Stimulated activated CD8-positive, alpha-beta memory T cell treated with anti-CD3 and anti-CD28 coated beads, Interleukin-4, amount 100 ng/mL, for 1 hour (primary cell): ENCODE measurements around the gene JMJD1C.
"Not testable (repeated sequence)": the region's sequence is repeated elsewhere in the genome, so short reads cannot be mapped to it uniquely, and the experiment has no call there.

ENCODE experiments used
- DNase-seq, 2 donors: peaks; one replicate each; pipeline ENCODE4 v3.0.0-alpha.2; 2020; ENCODE audit warnings: low read depth in 2 of 2, low spot score in 1 of 2

JMJD1C gene

GRCh38 chr10:63410633-63411032 is 55.1 kb downstream of the JMJD1C start:
- DNase-seq = no peak

- no peak for DNase-seq
Observed at GRCh38 chr10:63409465-63410027, 56.2 kb downstream of the JMJD1C start.

- DNase-seq = no peak
Observed at GRCh38 chr10:63407136-63407662, 58.6 kb downstream of the JMJD1C start.

DNA sequence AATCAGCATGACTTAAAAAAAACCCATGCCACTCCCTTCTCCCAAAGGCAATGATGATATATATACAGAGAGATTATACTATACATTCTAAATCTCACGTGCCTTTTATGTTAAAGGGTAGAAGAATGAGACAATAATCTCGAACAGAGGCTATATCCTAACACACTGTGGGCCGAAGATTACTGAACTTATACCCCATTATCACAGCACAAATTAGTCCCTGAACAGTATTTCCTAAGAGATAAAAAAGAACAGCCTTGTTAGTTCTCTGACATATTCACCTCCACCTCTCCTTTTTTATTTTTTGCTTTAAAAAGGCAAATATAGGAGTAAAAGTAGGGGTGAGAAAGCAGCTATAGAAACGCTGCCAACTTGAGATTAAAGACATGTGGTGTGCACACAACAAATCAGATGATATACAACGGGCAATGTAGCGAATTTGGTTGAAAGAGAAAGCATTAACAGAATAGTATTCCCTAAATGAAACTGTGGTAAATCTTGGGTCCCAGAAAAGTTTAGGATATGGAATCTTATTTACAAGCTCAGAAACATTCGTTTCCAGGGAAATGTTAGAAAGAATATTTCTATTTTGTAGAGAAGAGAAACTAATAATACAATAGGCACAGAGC is 69.5 kb downstream of the JMJD1C start:
- no peak for DNase-seq

GRCh38 chr10:63393050-63393449 is 72.7 kb downstream of the JMJD1C start:
- no peak for DNase-seq

DNA sequence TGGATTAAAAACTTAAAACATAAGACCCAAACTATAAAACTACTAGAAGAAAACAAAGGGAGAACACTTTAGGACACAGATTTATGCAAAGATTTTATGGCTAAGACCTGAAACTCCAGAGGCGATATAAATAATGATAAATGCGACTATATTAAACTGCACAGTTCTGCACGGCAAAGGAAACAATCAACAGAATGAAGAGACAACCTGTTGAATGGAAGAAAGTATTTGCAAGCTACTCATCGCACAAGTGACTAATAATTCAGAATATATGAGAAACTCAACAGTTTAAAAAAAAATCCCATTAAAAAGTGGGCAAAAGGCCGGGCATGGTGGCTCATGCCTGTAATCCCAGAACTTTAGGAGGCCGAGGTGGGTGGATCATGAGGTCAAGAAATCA is 73.6 kb downstream of the JMJD1C start:
- DNase-seq = no peak

GRCh38 chr10:63391812-63392211 is 74.0 kb downstream of the JMJD1C start:
- no peak for DNase-seq

- no peak for DNase-seq
Observed at GRCh38 chr10:63390521-63390920, 75.3 kb downstream of the JMJD1C start.

GRCh38 chr10:63388421-63389031 is 77.3 kb downstream of the JMJD1C start:
- DNase-seq = no peak

DNA sequence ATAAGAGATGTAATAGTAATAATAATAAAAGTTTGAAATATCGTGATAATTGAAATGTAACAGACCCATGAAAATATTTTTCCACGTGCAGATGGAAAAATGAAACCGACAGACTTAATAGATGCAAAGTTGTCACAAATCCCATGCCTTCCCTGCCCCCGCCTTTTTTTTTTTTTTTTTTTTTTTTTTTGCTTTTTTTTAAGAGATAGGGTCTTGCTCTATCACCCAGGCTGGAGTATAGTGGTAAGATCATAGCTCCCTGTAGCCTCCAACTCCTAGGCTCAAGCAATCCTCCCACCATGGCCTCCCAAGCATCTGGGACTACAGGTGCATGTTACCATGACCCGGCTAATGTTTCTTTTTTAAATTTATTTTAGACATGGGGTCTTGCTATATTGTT is 80.5 kb downstream of the JMJD1C start:
- no peak for DNase-seq

GRCh38 chr10:63384675-63385074 is 81.1 kb downstream of the JMJD1C start:
- no peak for DNase-seq

DNA sequence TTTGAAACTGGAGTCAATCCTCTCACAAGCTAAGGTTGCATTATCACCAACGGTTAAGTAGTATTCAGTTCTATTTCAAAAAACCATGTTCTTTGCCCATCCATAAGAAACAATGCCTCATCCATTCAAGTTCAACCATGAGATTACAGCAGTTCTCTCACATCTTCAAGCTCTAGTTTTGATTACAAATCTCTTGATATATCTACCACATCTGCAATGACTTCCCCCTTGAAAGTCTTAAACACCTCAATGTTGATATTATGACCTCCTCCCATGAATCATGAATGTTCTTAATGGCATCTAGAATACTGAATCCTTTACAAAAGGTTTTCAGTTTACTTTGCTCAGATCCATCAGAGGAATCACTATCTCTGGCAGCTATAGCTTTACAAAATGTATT is 81.8 kb downstream of the JMJD1C start:
- DNase-seq = no peak

DNA sequence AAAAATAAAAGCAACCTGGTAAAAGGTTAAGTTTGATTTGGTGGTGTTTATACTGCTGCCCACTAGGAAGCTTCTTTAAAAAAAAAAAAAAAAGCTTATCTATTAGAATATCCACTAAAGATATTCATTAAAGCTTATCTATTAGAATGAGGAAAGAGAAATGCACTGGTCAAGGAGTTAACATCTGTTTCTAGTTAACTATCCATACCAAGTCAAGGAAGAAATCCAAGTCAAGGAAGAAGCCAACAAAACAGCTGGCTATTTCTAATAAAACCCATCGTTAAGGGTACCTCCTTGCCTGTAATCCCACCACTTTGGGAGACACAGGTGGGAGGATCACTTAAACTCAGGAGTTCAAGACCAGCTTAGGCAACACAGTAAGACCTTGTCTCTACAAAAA is 82.6 kb downstream of the JMJD1C start:
- no peak for DNase-seq

GRCh38 chr10:63382066-63382465 is 83.7 kb downstream of the JMJD1C start:
- DNase-seq = no peak

DNA sequence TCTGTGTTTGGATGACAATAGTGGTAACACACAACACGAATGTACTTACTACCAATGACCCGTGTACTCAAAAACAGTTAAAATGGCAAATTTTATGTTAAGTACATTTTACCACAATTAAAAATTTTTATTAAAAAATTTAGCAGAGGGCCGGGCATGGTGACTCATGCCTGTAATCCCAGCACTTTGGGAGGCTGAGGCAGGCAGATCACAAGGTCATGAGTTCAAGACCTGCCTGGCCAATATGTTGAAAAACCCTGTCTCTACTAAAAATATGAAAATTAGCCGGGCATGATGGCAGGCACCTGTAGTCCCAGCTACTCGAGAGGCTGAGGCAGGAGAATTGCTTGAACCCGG is 88.5 kb downstream of the JMJD1C start:
- DNase-seq = not testable (repeated sequence)

GRCh38 chr10:63376560-63377304 is 89.0 kb downstream of the JMJD1C start:
- no peak for DNase-seq

DNA sequence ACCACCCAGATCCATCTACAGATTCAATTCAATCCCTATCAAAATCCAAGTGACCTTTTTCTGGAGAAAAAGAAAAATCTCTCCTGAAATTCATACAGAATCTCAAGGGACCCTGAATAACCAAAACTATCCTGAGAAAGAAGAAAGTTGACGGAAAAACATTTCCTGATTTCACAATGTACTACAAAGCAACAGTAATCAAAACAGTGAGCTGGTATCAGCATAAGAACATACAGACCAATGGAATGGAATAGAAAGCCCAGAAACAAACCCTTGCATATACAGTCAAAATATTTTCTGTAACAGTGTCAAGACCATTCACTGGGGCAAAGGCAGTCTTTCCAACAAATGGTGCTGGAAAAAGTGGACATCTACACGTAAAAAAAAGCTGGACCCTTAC is 89.9 kb downstream of the JMJD1C start:
- DNase-seq = no peak

- DNase-seq = no peak
Observed at GRCh38 chr10:63375458-63375857, 90.3 kb downstream of the JMJD1C start.

DNA sequence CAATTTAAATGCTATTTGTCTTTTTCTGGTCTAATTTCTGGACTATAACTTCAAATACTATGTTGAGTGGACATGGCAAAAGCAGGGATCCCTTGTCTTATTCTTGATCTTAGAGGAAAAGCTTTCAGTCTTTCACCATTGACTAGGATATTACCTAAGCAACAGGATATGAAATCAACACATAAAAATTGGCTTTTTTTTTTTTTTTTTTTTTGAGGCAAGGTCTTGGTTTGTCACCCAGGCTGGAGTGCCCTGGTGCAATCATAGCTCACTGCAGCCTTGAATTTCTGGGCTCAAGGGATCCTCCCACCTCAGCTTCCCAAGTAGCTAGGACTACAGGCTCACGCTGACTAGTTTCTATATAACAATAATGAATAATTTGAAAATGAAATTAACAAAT is 90.8 kb downstream of the JMJD1C start:
- DNase-seq = no peak

GRCh38 chr10:63373176-63373575 is 92.6 kb downstream of the JMJD1C start:
- DNase-seq = no peak

DNA sequence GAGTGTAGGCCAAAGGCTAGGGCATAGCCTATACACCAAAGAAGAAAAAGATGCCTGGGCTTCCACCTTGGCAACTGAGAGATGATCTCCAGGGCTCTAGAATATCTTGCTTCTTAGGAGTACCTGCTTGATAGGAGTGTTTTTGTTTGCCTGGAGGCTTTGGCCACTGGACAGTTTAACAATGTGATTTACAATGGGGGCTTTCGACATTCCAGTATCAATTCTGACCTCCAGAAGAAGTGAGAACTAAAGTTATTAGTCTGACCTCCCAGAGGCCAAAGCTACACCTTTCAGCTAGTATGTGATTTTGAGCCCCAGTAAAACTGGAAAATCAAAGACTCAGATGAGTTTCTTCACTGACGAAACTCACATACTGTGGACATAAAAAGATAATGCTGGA is 96.1 kb downstream of the JMJD1C start:
- no peak for DNase-seq

GRCh38 chr10:63368365-63368764 is 97.4 kb downstream of the JMJD1C start:
- no peak for DNase-seq
